Ascending aorta (tissue), 2 donors: Measurements from ENCODE around the gene SAMD11. TPM values are rescaled to one million over a fixed set of nuclear protein-coding genes. Genes with fewer than 3 reads are reported as not detected.

ENCODE experiments used
- DNase-seq, 2 donors: peaks; one replicate each; pipeline ENCODE4 v3.0.0-alpha.2; 2019; ENCODE audit warnings: low spot score in 2 of 2
- H3K27ac ChIP-seq, 2 donors: fragments of 200-600 bp; sonication (generic); one replicate each; pipeline ENCODE4 v1.5.1; 2016 to 2017; ENCODE audit warnings: mild to moderate bottlenecking in 1 of 2
- H3K27me3 ChIP-seq: fragments of 200-600 bp; sonication (generic); one replicate; pipeline ENCODE4 v1.5.1; 2017
- H3K36me3 ChIP-seq, 2 donors: fragments of 200-600 bp; sonication (generic); one replicate each; pipeline ENCODE4 v1.5.1; 2016
- H3K4me1 ChIP-seq, 2 donors: fragments of 200-600 bp; sonication (generic); one replicate each; pipeline ENCODE4 v1.5.1; 2016 to 2017; ENCODE audit warnings: mild to moderate bottlenecking in 1 of 2
- H3K4me3 ChIP-seq, 2 donors: fragments of 200-600 bp; sonication (generic); one replicate each; pipeline ENCODE4 v1.5.1; 2016 to 2017; ENCODE audit warnings: mild to moderate bottlenecking in 1 of 2
- H3K9me3 ChIP-seq, 2 donors: fragments of 200-600 bp; sonication (generic); one replicate each; pipeline ENCODE4 v1.5.1; 2016
- CTCF ChIP-seq, 3 experiments: fragments of 200-600 bp in 2 of 3; fragments of 450-650 bp in 1 of 3; sonication (generic) in 2 of 3; IDR thresholded peaks; one replicate each; pipeline ENCODE4 v1.5.1; 2016 to 2019; ENCODE audit warnings: antibody characterized with exemption in 3 of 3, mild to moderate bottlenecking in 1 of 3, moderate library complexity in 1 of 3
- intact Hi-C: fragments of 100-400 bp; cut with DNase I; formaldehyde crosslinking; loops from one replicate; pipeline ENCODE4 v1.15.1; 2023
- total RNA-seq: library from RNA; depleted of rRNA; stranded (reverse); fragments of >200 nt; gene quantifications from one replicate; pipeline ENCODE4 v1.1.0, GENCODE V29; 2016

The SAMD11 gene
- total RNA-seq, 1 donor from 2014 or later = 9.7 TPM

GRCh38 chr1:950268-950667 is 26.5 kb downstream of the SAMD11 start:
- Histone ChIP-seq H3K4me1 (no peaks in the 10 kb centered on the region), H3K9me3 (no peaks in the 10 kb centered on the region), H3K4me3 (no peak overlapping the region), H3K27me3 (no peaks in the 10 kb centered on the region), H3K36me3 (peaks cover 58 to 97% of the 10 kb centered on the region in 2 donors), H3K27ac (no peak overlapping the region)
- intact Hi-C loops = no loop called here
- no peak for DNase-seq
- no peak for TF ChIP-seq CTCF (IDR thresholded peaks at IDR 0.05)

- H3K9me3 ChIP-seq = no peaks in the 10 kb centered on the region
- no peaks in the 10 kb centered on the region for H3K4me1 ChIP-seq
- H3K4me3 ChIP-seq = no peak overlapping the region
- H3K27me3 ChIP-seq = no peaks in the 10 kb centered on the region
- H3K36me3 ChIP-seq = peaks cover 64 to 98% of the 10 kb centered on the region in 2 donors
- no peak for TF ChIP-seq CTCF (IDR thresholded peaks at IDR 0.05)
- no peak for DNase-seq
- intact Hi-C loops = no loop called here
- H3K27ac ChIP-seq = no peak overlapping the region
Observed at GRCh38 chr1:950881-951280, 27.2 kb downstream of the SAMD11 start.

GRCh38 chr1:951364-951763 is 27.6 kb downstream of the SAMD11 start:
- Histone ChIP-seq H3K4me3 (no peak overlapping the region), H3K36me3 (peaks cover 69 to 98% of the 10 kb centered on the region in 2 donors), H3K27ac (no peak overlapping the region), H3K9me3 (no peaks in the 10 kb centered on the region), H3K4me1 (no peaks in the 10 kb centered on the region), H3K27me3 (no peaks in the 10 kb centered on the region)
- DNase-seq = no peak
- no peak for TF ChIP-seq CTCF (IDR thresholded peaks at IDR 0.05)
- intact Hi-C loops = no loop called here

GRCh38 chr1:952201-952600 is 28.5 kb downstream of the SAMD11 start:
- no peaks in the 10 kb centered on the region for H3K4me1 ChIP-seq
- TF ChIP-seq CTCF (IDR thresholded peaks at IDR 0.05) = no peak
- H3K4me3 ChIP-seq = no peak overlapping the region
- peaks cover 69 to 98% of the 10 kb centered on the region in 2 donors for H3K36me3 ChIP-seq
- DNase-seq = no peak
- H3K9me3 ChIP-seq = no peaks in the 10 kb centered on the region
- intact Hi-C loops = no loop called here
- H3K27me3 ChIP-seq = no peaks in the 10 kb centered on the region
- no peak overlapping the region for H3K27ac ChIP-seq

GRCh38 chr1:952603-953002 is 28.9 kb downstream of the SAMD11 start:
- intact Hi-C loops = no loop called here
- Histone ChIP-seq H3K27me3 (no peaks in the 10 kb centered on the region), H3K27ac (no peak overlapping the region), H3K4me3 (no peak overlapping the region), H3K4me1 (peaks cover 2 to 3% of the 10 kb centered on the region in 2 donors), H3K36me3 (peaks cover 65 to 94% of the 10 kb centered on the region in 2 donors), H3K9me3 (no peaks in the 10 kb centered on the region)
- no peak for DNase-seq
- TF ChIP-seq CTCF (IDR thresholded peaks at IDR 0.05) = no peak
